DND-41 (cell line): Measurements from ENCODE around the gene TLE4.

Experiments
- ATAC-seq: fragments of 200-7000 bp; cut with Tn5 transposase; 3 replicates; pipeline ENCODE4 v1.9.1; 2021; ENCODE audit warnings: low read depth; ENCODE audit not compliant: insufficient read depth
- DNase-seq: peaks from one replicate; pipeline ENCODE4 v3.0.0-alpha.2; 2020
- H2AFZ ChIP-seq: 2 replicates; pipeline ENCODE4 v1.6.0; 2012; ENCODE audit warnings: low read depth, low read length
- H3K27ac ChIP-seq: 2 replicates; pipeline ENCODE4 v1.5.1; 2012; ENCODE audit warnings: low read length, inconsistent platforms
- H3K27me3 ChIP-seq: fragments of 200-600 bp; sonication (generic); 2 replicates; pipeline ENCODE4 v1.6.0; 2012; ENCODE audit warnings: low read length, mild to moderate bottlenecking, inconsistent platforms; ENCODE audit not compliant: insufficient read depth, poor library complexity
- H3K36me3 ChIP-seq: 2 replicates; pipeline ENCODE4 v1.5.1; 2012; ENCODE audit warnings: low read length, inconsistent platforms; ENCODE audit not compliant: insufficient read depth
- H3K4me1 ChIP-seq: 2 replicates; pipeline ENCODE4 v1.5.1; 2012; ENCODE audit warnings: mild to moderate bottlenecking, low read length; ENCODE audit not compliant: insufficient read depth
- H3K4me2 ChIP-seq: 2 replicates; pipeline ENCODE4 v1.6.0; 2012; ENCODE audit warnings: mild to moderate bottlenecking, moderate library complexity, low read length, inconsistent platforms; ENCODE audit not compliant: insufficient read depth
- H3K4me3 ChIP-seq, 2 experiments: fragments of 200-600 bp in 1 of 2; shearing (Covaris generic) in 1 of 2; 2 replicates each; pipeline ENCODE4 v1.5.1; 2012 to 2016; ENCODE audit warnings: inconsistent platforms in 2 of 2, low read length in 2 of 2, mild to moderate bottlenecking in 2 of 2, low read depth in 1 of 2, moderate library complexity in 1 of 2
- H3K79me2 ChIP-seq: 2 replicates; pipeline ENCODE4 v1.6.0; 2012; ENCODE audit warnings: low read length, inconsistent platforms; ENCODE audit not compliant: insufficient read depth
- H3K9ac ChIP-seq: 2 replicates; pipeline ENCODE4 v1.6.0; 2012; ENCODE audit warnings: low read depth, mild to moderate bottlenecking, inconsistent platforms, low read length, moderate library complexity
- H3K9me3 ChIP-seq: 2 replicates; pipeline ENCODE4 v1.5.1; 2012; ENCODE audit warnings: low read length, moderate library complexity, mild to moderate bottlenecking, inconsistent platforms; ENCODE audit not compliant: insufficient read depth, severe bottlenecking
- H4K20me1 ChIP-seq: 2 replicates; pipeline ENCODE4 v1.6.0; 2012; ENCODE audit warnings: low read length; ENCODE audit not compliant: insufficient read depth
- CTCF ChIP-seq: IDR thresholded peaks from 2 replicates; pipeline ENCODE4 v1.5.1; 2012; ENCODE audit warnings: borderline replicate concordance, low read length, moderate library complexity, mild to moderate bottlenecking; ENCODE audit not compliant: poor library complexity, severe bottlenecking; ENCODE audit errors: extremely low read depth
- EZH2 ChIP-seq: IDR thresholded peaks from 3 replicates; pipeline ENCODE4 v1.6.1; 2012; ENCODE audit warnings: borderline replicate concordance, low read depth, mild to moderate bottlenecking, moderate library complexity, low read length, inconsistent platforms; ENCODE audit not compliant: severe bottlenecking

TLE4 gene

GRCh38 chr9:79692857-79693571 lies 121.2 kb downstream of the TLE4 start:
- ATAC-seq: no peak
- H3K4me1 ChIP-seq: peaks cover 33% of the 10 kb centered on the region
- no peaks in the 10 kb centered on the region for H3K27me3 ChIP-seq
- no peak overlapping the region for H3K27ac ChIP-seq
- H3K36me3 ChIP-seq: no peaks in the 10 kb centered on the region
- no peak overlapping the region for H3K4me3 ChIP-seq
- H3K79me2 ChIP-seq: no peaks in the 10 kb centered on the region
- TF ChIP-seq EZH2: no peak
- TF ChIP-seq CTCF: no peak
- H4K20me1 ChIP-seq: no peaks in the 10 kb centered on the region
- H3K9ac ChIP-seq: no peak overlapping the region
- no peak overlapping the region for H2AFZ ChIP-seq
- DNase-seq: no peak
- H3K9me3 ChIP-seq: no peaks in the 10 kb centered on the region
- no peak overlapping the region for H3K4me2 ChIP-seq

- H2AFZ ChIP-seq: no peak overlapping the region
- TF ChIP-seq EZH2 (no peak), CTCF (no peak)
- no peaks in the 10 kb centered on the region for H3K9me3 ChIP-seq
- ATAC-seq (no peak), DNase-seq (no peak)
- no peaks in the 10 kb centered on the region for H3K79me2 ChIP-seq
- peaks cover 33% of the 10 kb centered on the region for H3K4me1 ChIP-seq
- H3K4me2 ChIP-seq: no peak overlapping the region
- no peaks in the 10 kb centered on the region for H4K20me1 ChIP-seq
- no peaks in the 10 kb centered on the region for H3K36me3 ChIP-seq
- no peak overlapping the region for H3K9ac ChIP-seq
- no peak overlapping the region for H3K27ac ChIP-seq
- H3K27me3 ChIP-seq: no peaks in the 10 kb centered on the region
- H3K4me3 ChIP-seq: no peak overlapping the region
Observed at GRCh38 chr9:79693750-79694149, 122.0 kb downstream of the TLE4 start.

- no peaks in the 10 kb centered on the region for H4K20me1 ChIP-seq
Observed at GRCh38 chr9:79694208-79694607, 122.4 kb downstream of the TLE4 start.

More at GRCh38 chr9:79694208-79694607, 122.4 kb downstream of the TLE4 start:
- Histone ChIP-seq H3K9me3 (no peaks in the 10 kb centered on the region), H3K27me3 (no peaks in the 10 kb centered on the region), H3K4me3 (no peak overlapping the region), H3K4me2 (no peak overlapping the region), H3K4me1 (peaks cover 33% of the 10 kb centered on the region), H3K9ac (no peak overlapping the region), H3K79me2 (no peaks in the 10 kb centered on the region), H3K27ac (no peak overlapping the region), H2AFZ (no peak overlapping the region), H3K36me3 (no peaks in the 10 kb centered on the region)
- TF ChIP-seq CTCF (no peak), EZH2 (no peak)
- no peak for DNase-seq
- no peak for ATAC-seq
